HAP-1 (cell line): ENCODE results near the gene ENTHD1.
"Not testable (repeated sequence)": the region's sequence is repeated elsewhere in the genome, so short reads cannot be mapped to it uniquely, and the experiment has no call there.

Experiments used
- DNase-seq, 2 experiments: peaks; one replicate each; pipeline ENCODE4 v3.0.0-alpha.2; 2016 to 2020; ENCODE audit warnings: low spot score in 2 of 2
- H3K27me3 ChIP-seq: fragments of 250-450 bp; sonication (Bioruptor Pico); 2 replicates; pipeline ENCODE4 v1.5.1; 2020; ENCODE audit warnings: low read depth, mild to moderate bottlenecking, moderate library complexity
- H3K36me3 ChIP-seq: fragments of 250-450 bp; sonication (Bioruptor Pico); replicated peaks from 2 replicates; pipeline ENCODE4 v1.5.1; 2020; ENCODE audit warnings: mild to moderate bottlenecking
- H3K4me1 ChIP-seq: fragments of 250-450 bp; sonication (Bioruptor Pico); 2 replicates; pipeline ENCODE4 v1.5.1; 2020; ENCODE audit warnings: mild to moderate bottlenecking
- H3K4me3 ChIP-seq: fragments of 250-450 bp; sonication (Bioruptor Pico); 2 replicates; pipeline ENCODE4 v1.5.1; 2020; ENCODE audit warnings: mild to moderate bottlenecking, moderate library complexity
- H3K9me3 ChIP-seq: fragments of 250-450 bp; sonication (Bioruptor Pico); 2 replicates; pipeline ENCODE4 v1.5.1; 2020; ENCODE audit warnings: mild to moderate bottlenecking, moderate library complexity
- in situ Hi-C: fragments of 300-500 bp; cut with MboI; formaldehyde crosslinking; loops from 3 replicates; pipeline ENCODE4 v1.14.3; 2020; ENCODE audit warnings: low sequenced_read_pairs, inconsistent platforms, mixed read lengths

The ENTHD1 gene

DNA sequence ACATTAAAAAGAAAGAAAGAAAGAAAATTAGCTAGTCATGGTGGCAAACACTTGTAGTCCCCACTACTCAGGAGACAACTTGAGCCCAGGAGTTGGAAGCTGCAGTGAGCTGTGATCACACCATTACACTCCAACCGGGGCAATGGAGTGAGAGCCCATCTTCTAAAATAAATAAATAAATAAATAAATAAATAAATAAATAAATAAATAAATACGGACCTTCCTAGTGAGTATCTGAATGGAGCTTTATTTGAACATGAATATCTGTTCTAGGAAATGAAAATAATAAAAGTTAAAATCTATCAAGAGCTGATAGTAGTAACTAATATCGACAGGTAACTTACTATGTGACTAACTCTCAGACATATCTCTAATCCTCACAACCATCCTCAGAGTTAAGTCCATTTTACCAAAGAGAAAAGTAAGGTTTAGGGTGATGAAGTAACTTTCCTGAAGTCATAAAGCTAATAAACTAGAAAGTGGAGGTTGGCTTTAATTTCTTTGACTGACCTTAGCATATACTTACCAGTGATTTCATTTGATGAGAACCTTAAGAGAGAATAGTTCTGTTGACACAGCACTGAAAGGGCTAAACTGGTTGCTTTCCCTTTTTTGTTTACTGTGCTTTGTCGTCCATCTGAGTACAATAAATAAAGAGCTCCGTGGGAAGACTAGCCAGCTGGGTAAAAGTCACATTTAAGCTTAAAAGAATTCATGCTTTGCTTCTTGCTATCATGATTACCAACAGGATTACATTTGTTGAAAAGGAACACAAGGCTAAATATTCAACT, 22.4 kb downstream of the ENTHD1 start:
- H3K4me3 ChIP-seq = no peak overlapping the region
- H3K4me1 ChIP-seq = peaks cover 8% of the 10 kb centered on the region
- no peaks in the 10 kb centered on the region for H3K36me3 ChIP-seq
- H3K9me3 ChIP-seq = no peaks in the 10 kb centered on the region
- no peak for DNase-seq
- in situ Hi-C loops = no loop called here
- H3K27me3 ChIP-seq = no peaks in the 10 kb centered on the region

DNA sequence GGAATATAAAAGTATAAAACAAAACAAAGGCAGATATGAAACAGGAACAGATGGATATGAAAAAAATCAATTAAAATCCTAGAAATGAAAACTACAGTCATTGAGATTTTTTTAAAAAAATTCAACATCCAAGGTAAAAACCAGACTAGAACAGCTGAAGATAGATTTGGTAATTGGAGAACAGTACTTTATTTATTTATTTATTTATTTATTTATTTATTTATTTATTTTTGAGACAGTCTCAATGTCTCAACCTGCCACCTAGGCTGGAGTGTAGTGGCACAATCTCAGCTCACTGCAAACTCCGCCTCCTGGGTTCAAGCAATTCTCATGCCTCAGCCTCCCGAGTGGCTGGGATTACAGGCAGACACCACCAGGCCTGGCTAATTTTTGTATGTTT, 23.8 kb downstream of the ENTHD1 start:
- H3K9me3 ChIP-seq, in situ Hi-C loops, H3K27me3 ChIP-seq, H3K4me1 ChIP-seq, H3K4me3 ChIP-seq, H3K36me3 ChIP-seq, DNase-seq: not testable (repeated sequence)

DNA sequence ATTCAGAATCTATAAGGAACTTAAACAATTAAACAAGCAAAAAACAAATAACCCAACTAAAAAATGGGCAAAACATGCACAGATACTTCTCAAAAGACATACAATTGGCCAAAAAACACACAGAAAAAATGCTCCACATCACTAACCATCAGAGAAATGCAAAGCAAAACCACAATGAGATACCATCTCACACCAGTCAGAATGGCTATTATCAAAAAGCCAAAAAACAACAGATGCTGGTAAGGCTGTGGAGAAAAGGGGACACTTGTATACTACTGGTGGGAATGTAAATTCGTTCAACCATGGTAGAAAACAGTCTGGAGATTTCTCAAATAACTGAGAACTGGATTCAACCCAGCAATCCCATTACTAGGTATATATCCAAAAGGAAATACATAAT, 24.8 kb downstream of the ENTHD1 start:
- DNase-seq = no peak
- H3K9me3 ChIP-seq = no peaks in the 10 kb centered on the region
- H3K27me3 ChIP-seq = no peaks in the 10 kb centered on the region
- no peak overlapping the region for H3K4me3 ChIP-seq
- peaks cover 8% of the 10 kb centered on the region for H3K4me1 ChIP-seq
- in situ Hi-C loops = no loop called here
- no peaks in the 10 kb centered on the region for H3K36me3 ChIP-seq

DNA sequence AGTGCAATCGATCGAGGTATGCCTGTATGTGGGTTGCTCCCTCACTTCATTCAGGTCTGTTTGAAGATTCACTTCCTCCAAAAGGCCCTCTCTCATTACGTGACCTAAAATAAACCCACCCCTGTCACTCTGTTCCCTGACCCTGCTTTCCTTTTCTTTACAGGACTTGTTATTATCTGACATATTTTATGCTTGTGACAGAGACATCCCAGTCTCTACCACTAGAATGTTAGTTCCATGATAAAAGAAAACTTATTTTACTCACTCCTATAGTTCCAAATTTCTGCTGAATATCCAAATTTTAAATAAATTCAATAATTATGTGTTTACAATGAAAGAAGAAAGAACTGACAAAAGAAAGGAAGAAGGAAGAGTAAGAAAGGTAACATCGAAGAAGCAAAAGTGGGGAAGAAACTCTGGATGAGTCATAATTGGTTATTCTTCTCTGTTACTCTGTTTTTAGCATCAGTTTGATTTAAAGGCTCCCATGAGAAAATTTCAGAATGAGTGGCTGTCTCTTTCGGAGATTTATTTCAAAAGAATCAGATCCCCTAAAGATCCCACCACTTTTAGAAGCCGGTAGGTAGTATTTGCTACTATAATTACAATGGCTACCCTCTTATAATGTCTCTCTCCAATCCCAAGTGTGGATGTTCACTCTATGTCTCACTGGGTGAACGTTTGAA, 33.5 kb downstream of the ENTHD1 start:
- peaks cover 6% of the 10 kb centered on the region; the same call in 1 of the 2 replicates for H3K27me3 ChIP-seq
- H3K36me3 ChIP-seq = no peaks in the 10 kb centered on the region
- no peaks in the 10 kb centered on the region for H3K4me1 ChIP-seq
- no peak for DNase-seq
- no peak overlapping the region for H3K4me3 ChIP-seq
- no peaks in the 10 kb centered on the region for H3K9me3 ChIP-seq
- in situ Hi-C loops = no loop called here

DNA sequence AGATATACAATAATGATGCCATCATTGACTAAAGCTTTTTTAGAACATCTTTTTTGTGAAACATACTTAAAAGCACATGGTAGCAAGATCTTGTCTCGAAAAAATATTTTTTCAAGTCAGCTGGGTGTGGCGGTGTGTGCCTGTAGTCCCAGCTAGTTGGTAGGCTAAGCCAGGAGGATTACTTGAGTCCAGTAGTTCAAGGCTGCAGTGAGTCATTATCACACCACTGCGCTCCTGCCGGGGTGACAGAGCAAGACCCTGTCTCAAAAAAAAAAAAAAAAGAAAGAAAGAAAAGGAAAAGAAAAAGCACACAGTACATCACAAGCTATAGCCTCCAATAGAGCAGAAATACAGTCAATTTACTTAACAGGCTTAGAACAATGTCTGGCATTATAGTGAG, 37.0 kb downstream of the ENTHD1 start:
- in situ Hi-C loops = no loop called here
- Histone ChIP-seq H3K4me3 (no peak overlapping the region), H3K27me3 (peaks cover 6% of the 10 kb centered on the region; the same call in 1 of the 2 replicates), H3K36me3 (no peaks in the 10 kb centered on the region), H3K9me3 (no peaks in the 10 kb centered on the region), H3K4me1 (no peaks in the 10 kb centered on the region)
- no peak for DNase-seq

DNA sequence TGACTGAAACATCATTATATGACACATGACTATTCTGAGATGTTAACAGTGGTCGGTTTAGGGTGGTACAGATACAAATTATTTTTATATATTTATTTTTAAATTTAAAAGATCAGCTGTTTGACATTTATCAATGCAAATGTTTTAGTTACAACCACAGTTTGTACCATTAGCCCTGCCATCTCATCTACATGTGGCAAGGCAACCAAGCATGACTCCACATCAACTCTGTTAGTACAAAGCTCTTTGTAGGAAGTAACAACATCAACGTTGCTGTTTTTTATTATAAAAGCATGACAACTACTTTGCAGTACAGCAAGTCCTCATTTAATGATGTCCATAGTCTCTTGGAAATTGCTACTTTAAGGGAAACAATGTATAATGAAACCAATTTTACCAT, 40.8 kb downstream of the ENTHD1 start:
- Histone ChIP-seq H3K36me3 (no peaks in the 10 kb centered on the region), H3K4me1 (no peaks in the 10 kb centered on the region), H3K4me3 (no peak overlapping the region), H3K27me3 (peaks cover 4% of the 10 kb centered on the region), H3K9me3 (no peaks in the 10 kb centered on the region)
- no peak for DNase-seq
- in situ Hi-C loops = no loop called here

DNA sequence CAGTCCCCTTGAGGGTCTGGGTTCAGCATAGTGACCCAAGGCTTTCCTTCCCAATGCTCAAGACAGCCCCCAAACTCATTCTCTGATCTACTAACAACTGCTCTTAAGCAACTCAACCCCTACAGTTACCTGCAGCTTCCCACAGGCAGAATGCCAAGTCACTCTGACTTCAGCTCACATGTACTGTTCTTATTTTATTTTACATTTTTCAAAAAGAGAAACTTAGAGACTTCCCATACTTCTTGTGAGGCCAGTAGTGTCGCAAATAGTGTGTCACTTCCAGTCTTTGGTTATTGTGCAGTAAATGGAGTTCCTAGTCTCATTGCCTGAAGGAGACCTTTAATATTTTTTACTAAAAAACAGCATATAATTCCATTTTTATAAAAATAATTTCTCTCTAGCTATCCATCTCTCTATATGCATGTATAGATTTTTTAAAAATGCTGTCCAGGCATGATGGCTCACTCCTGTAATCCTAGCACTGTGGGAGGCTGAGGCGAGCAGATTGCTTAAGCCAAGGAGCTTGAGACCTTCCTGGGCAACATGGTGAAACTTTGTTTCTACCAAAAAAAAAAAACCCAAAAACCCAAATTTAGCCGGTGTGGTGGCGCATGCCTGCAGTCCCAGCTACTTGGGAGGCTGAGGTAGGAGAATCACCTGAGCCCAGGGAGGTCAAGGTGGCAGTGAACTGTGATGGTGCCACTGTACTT, 41.8 kb downstream of the ENTHD1 start:
- in situ Hi-C loops = no loop called here
- DNase-seq = no peak
- H3K9me3 ChIP-seq = no peaks in the 10 kb centered on the region
- no peaks in the 10 kb centered on the region for H3K4me1 ChIP-seq
- no peak overlapping the region for H3K4me3 ChIP-seq
- peaks cover 2% of the 10 kb centered on the region for H3K27me3 ChIP-seq
- H3K36me3 ChIP-seq = no peaks in the 10 kb centered on the region

DNA sequence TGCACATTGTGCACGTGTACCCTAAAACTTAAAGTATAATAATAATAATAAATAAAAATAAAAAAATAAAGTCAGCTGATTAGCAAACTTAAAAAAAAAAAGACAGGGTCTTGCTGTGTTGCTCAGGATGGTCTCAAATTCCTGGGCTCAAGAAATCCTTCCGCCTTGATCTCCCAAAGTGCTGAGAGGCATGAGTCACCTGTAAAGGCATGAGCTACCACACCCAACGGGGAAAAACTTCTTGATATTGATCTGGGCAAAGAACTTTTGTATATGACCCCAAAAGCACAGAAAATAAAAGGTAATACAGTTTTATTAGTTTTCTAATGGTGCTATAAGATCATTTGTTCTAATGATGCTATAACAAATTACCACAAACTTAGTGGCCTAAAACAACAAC, 46.1 kb downstream of the ENTHD1 start:
- Histone ChIP-seq H3K27me3 (peaks cover 6% of the 10 kb centered on the region), H3K9me3 (no peaks in the 10 kb centered on the region), H3K4me1 (no peaks in the 10 kb centered on the region), H3K4me3 (no peak overlapping the region), H3K36me3 (no peaks in the 10 kb centered on the region)
- no peak for DNase-seq
- in situ Hi-C loops = no loop called here

DNA sequence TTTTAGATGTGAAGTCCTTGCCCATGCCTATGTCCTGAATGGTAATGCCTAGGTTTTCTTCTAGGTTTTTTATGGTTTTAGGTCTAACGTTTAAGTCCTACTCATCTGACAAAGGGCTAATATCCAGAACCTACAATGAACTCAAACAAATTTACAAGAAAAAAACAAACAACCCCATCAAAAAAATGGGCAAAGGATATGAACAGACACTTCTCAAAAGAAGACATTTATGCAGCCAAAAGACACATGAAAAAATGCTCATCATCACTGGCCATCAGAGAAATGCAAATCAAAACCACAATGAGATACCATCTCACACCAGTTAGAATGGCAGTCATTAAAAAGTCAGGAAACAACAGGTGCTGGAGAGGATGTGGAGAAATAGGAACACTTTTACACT, 47.0 kb downstream of the ENTHD1 start:
- in situ Hi-C loops, H3K4me1 ChIP-seq, H3K36me3 ChIP-seq, H3K27me3 ChIP-seq, DNase-seq, H3K4me3 ChIP-seq, H3K9me3 ChIP-seq: not testable (repeated sequence)

DNA sequence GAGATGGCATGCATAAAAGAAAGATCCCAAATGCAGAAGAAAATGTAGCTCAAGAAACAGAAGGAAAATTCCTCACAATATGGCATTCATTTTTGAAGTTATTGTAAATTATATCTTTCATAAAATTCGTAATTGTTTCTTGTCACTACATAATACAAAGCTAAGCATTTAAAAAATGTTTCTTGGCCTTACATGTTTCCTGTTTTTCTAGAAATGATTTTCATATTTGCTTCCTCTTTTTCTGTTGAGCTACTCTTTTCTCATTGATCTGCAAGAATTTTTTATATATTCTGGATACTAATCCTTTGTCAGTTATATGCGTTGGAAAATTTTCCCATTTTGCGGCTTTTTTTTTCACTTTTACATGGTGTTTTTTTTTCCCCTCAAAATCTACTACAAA, 48.0 kb downstream of the ENTHD1 start:
- no peak overlapping the region for H3K4me3 ChIP-seq
- H3K9me3 ChIP-seq = no peaks in the 10 kb centered on the region
- no peaks in the 10 kb centered on the region for H3K36me3 ChIP-seq
- in situ Hi-C loops = no loop called here
- peaks cover 6% of the 10 kb centered on the region for H3K27me3 ChIP-seq
- DNase-seq = no peak
- no peaks in the 10 kb centered on the region for H3K4me1 ChIP-seq

DNA sequence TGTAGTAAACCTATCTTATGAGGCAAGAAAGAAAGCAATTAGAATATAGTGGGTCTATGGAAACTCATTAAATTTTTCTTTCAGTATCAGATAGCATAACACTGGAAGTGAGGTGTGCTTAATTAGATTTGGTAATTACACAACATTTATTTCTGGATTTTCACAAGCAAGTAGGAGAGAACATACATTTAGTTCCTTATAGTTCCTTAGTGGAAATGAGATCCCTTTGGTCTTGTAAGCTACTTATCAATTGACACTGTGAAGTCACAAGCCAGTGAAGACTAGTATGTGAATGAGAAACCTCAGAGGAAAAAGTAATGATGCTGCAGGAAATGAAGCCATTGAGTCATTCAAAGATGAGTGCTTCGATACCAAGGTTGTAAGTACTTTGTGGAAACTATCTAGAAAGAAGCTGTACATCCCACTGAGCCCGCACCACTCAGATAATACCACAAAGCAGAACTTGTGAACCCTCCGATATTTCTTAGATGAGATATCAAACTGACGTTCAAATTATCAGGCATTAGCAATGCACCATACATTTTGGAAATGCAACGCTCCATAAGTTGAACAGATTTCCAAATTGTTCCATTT, 53.5 kb downstream of the ENTHD1 start:
- H3K4me3 ChIP-seq = no peak overlapping the region
- in situ Hi-C loops = no loop called here
- no peak for DNase-seq
- H3K9me3 ChIP-seq = no peaks in the 10 kb centered on the region
- H3K36me3 ChIP-seq = no peaks in the 10 kb centered on the region
- no peaks in the 10 kb centered on the region for H3K4me1 ChIP-seq
- H3K27me3 ChIP-seq = peaks cover 10% of the 10 kb centered on the region

DNA sequence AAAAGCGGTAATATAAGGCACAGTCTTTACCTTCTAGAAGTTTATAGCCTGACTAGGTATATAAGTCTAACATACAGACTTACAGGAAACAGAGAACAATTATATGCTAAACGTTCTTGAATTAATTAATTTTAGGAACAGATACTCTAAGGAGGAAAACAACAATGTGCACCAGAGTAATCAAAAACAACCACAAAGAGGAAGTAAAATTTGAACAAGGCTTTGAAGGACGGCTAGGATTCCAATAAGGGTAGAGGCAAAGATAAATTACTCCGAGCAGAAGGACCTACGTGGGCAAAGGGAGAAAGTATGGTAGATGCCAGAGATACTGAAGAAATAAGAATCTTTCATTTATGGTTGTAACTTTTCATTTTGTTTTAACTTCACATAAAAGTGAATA, 54.4 kb downstream of the ENTHD1 start:
- DNase-seq = no peak
- Histone ChIP-seq H3K9me3 (no peaks in the 10 kb centered on the region), H3K27me3 (peaks cover 6% of the 10 kb centered on the region), H3K36me3 (no peaks in the 10 kb centered on the region), H3K4me1 (peaks cover 4% of the 10 kb centered on the region), H3K4me3 (no peak overlapping the region)
- in situ Hi-C loops = no loop called here

DNA sequence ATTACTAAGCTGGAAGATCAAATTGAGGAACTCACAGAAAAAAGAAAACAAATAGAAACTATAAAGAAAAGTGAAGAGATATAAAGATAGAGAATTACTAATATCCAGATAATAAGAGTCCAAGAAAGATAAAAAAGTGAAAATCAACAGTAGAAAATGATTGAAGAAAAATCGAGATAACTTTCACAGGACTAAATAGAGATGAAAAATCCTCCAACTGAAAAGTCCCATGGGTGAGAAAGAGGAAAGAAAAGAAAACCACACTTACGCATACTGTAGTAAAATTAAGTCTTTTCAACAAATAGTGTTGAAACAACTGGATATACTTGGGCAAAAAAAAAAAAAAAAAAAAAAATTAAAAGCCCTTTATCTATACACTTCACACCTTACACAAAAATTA, 60.0 kb downstream of the ENTHD1 start:
- no peaks in the 10 kb centered on the region for H3K9me3 ChIP-seq
- peaks cover 14% of the 10 kb centered on the region for H3K4me1 ChIP-seq
- DNase-seq = no peak
- peaks cover 6% of the 10 kb centered on the region for H3K27me3 ChIP-seq
- no peak overlapping the region for H3K4me3 ChIP-seq
- in situ Hi-C loops = no loop called here
- H3K36me3 ChIP-seq = no peaks in the 10 kb centered on the region

DNA sequence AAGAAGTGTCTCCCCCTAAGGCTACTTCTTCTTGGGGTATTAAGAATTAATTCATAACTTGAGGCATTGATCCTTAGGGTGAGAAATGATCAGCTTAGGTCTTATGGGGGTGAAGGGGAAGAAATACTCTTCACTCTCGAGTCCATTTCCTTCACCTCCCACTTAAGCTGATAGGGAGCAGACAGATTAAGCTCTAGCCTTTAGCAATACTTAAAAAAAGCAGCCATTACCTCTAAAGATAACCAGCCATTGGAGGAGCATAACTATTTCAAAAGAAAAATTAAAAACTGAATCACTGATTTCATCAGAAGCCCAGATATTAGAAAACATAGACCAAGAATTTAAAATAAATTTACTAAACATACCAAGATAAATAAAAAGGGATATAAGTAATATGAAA, 60.5 kb downstream of the ENTHD1 start:
- in situ Hi-C loops = no loop called here
- Histone ChIP-seq H3K9me3 (no peaks in the 10 kb centered on the region), H3K27me3 (peaks cover 6% of the 10 kb centered on the region), H3K36me3 (no peaks in the 10 kb centered on the region), H3K4me1 (peaks cover 18% of the 10 kb centered on the region), H3K4me3 (no peak overlapping the region)
- DNase-seq = no peak
